Measurements from ENCODE around the gene STC2.

The STC2 gene

GRCh38 chr5:173311818-173312585, 16.2 kb downstream of the STC2 start:
- DNase-seq = no peak

DNA sequence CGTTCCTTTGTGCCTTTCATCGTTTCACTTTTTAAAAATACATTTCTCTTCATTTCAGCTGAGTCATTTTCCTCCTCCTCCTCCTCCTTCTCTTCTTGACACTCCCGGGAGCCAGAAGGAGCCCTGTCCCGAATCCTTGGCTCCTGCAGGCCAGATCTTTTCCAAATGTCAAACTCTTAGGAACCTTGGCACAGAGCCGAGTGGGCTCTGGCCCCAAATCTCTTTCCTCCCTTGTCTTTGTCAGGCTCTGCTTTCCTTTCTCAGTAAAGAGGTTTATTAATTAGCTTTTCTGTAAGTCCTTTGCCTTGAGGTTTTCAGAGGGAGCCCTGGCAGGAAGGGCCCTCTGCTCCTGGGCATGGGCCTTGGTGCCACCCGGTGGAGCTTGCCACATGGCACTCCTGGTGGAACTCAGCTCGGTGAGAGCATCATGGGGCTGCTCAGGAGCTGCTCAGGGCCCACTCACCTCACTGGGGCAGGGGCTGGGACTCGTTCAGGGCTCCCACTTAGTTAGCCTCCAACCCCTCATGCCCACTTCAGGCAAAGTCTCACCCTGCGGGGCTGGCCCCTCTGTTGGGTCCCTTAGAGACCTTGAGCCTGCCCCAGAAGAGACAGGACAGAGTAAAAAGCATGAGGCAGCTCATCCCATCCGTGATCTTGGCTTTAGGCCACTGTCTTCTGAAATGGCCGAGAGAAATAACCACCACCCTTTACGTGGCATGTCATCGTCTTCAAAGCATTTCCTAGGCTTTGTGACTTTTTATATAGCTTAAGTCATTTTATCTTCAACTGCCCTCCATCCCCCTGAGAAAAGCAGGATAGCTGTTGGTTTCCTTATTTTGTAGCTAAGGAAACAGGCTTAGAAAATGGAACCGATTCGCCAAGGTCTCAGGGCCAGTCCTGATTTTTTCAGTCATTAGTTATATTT, 17.1 kb downstream of the STC2 start:
- DNase-seq = no peak

DNA sequence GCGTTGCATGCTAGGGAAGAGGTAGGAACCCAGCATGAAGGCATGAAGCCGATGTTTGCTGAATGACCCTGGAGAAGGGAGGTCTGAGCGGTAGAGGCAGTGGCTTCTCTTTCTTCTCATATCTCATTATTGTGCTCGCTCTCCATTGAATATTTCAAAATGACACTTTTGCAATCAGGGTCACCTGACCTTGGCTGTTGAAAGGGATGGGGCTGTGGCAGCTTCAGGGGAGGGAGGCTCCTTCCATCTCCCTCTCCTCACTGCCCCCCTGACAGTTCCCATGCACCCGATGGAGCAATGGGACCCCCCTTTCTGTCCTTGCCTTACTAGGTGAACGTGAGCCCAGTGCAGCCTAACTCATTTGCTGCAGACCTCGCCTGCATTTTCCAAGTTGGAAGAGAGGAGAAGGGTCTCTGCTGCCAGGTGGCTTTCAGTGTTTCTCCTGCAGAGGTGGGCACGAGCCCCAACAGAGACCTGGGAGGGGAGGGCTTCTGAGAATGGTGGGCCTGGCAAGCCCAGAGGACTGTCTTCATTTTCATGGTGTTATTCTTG, 17.9 kb downstream of the STC2 start:
- no peak for DNase-seq

GRCh38 chr5:173309731-173310130, 18.5 kb downstream of the STC2 start:
- no peak for DNase-seq

GRCh38 chr5:173308226-173308625, 20.0 kb downstream of the STC2 start:
- DNase-seq = no peak

DNA sequence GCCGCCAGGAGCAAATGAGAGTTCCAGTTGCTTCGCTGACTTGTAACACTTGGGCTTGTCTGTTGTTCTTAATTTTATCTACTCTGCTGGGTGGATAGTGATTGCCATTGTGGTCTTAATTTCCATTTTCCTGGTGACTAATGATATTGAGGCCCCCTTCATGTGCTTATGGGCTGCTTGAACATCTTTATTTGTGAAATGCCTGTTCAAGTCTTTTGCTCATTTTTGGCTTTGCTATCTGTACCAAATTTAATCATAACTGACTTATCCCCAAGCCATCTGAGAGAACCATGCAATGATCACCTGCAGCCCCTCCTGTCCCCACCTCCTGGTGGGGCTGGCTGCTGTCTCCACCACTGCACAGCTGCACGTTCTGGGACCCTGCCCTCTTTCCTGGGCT, 20.5 kb downstream of the STC2 start:
- DNase-seq = no peak

GRCh38 chr5:173306695-173307094, 21.5 kb downstream of the STC2 start:
- DNase-seq = no peak

DNA sequence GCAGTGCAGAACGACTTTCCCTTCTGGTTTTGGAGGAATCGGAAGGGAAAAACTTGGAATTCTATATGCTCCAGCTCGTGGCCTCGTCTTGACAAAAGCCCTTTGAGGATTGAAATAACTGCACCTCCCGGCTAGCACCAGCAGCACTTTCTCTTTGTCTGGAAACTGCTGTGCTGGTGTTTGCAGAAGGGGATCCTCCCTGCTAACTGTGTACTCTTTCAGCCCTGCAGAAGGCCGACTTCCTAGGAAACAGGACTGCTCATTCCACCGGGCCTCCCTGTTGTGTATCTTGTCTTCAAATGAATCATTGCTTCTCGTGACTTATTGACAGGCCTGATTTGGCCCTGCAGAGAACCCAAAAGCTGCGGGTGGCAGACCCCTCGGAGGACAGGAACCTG, 23.6 kb downstream of the STC2 start:
- DNase-seq = no peak

DNA sequence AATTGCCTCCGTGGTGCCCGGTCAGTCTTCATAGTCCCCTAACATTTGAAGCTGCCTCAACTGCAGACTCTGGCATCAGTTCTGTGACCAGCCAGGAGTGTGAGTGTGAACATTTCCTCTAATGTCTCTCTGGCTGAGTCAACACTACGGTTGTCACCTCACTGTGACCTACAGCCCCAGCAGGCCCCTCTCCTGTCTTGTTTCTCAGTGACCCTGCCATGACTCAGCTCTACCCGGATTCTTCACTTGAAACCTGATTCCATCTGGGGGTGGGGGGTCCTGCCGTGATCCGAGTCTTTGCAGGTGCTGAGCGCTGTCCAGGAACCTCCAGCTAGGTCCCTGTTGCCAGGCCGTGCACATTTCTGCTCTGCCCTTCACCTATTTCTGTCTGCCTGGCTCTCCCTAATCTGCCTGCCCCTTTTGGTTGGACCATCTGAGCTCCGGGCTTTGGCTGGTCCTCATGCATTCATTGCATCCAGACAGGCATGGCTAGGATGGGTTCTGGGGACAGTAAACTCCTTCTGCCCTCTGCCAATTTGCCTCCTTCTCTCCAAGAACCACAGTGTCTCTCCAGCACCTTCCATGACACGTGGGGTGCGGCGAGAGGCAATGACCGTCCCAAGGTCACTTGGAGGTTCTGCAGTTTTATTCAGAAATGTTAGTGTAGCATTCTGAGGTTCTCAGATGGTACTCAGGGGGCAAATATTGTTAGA, 24.2 kb downstream of the STC2 start:
- DNase-seq = no peak

DNA sequence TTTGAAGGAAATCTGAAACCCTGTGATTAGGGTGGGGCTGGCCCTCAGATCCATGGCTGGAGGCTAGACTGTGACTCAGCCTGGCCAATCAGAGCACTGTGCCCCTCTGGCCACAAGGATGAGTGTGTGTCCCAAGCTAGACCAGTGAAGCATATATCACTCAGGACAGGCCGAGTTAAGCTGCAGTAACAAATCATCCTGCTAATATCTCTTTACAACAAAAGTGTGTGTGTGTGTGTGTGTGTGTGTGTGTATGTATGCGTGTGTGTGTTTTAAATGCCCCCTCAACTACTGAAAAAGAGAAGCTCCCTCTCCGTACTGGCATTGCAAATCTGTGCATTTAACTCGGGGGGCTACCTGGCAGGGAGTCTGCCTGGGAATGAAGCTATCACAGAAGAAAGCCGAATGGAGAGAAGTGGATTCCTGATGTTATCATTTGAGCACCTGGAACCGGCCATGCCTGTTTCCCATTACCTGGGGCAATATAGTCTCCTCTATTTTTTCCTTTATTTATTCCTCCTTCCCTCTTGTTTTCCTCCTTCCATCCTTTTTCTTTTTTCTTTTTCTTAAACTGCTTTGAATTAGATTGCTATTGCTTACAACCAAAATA, 25.6 kb downstream of the STC2 start:
- no peak for DNase-seq

- DNase-seq = no peak
These were observed 26.3 kb downstream of the STC2 start for GRCh38 chr5:173301695-173302545.

- DNase-seq = no peak
These were observed 27.7 kb downstream of the STC2 start for GRCh38 chr5:173300389-173301047.

DNA sequence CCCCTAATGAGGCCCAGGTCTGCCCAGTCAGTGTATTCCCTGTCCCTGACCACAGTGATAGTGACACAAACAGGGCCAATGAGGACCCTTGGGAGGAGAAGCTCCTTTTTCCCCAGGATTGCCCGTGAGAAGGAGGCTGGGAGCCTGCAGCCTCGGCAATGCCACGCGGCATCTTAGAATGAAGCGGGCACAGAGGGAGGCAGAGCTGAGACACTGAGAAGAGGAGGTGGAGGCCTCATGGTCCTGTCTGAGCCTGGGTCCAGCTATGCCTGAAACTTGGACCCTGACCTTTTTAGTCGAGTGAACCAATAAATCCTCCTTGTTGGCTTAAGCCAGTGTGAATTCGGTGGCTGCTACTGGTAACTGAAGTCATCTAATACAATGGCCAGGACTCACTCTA, 28.4 kb downstream of the STC2 start:
- DNase-seq = no peak

DNA sequence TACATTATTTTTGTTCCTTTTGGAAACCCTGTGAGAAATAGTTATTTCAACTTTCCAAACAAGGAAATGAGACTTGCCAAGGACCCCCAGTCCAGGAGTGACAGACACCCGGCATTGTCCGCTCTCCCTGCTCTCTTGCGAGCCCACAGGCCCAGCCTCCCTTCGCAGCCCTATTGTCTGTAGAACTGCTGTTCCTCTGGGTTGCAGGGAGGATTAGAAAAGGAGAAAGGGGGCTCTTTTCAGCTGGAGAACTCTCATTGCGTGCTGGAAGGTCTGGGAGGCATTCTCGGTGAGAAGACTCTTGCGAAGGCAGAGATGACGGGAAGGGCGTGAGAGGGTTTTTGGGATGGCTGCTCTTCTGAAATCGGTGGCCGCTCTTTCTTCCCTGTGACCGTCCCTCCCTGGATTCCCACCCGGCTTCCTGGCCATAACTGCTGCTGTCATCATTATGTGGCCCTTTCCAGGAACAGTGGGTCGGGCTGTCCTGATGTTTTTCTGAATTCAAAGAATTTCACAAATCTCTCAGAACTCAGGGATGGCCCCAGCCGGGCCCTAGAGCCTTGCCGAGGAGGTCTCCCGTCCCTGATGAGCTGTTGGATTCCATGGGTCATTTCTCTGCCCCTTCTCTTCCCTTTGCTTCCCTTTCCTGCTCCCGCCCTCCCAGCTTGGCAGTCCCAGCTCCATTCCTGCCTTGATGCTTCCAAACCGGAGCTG, 29.8 kb downstream of the STC2 start:
- DNase-seq = no peak

- no peak for DNase-seq
These were observed 30.4 kb downstream of the STC2 start for GRCh38 chr5:173297813-173298212.

- no peak for DNase-seq
These were observed 31.2 kb downstream of the STC2 start for GRCh38 chr5:173296737-173297676.

- no peak for DNase-seq
These were observed 32.4 kb downstream of the STC2 start for GRCh38 chr5:173295796-173296195.

- no peak for DNase-seq
These were observed 33.4 kb downstream of the STC2 start for GRCh38 chr5:173294673-173295320.

Data from activated naive CD4-positive, alpha-beta T cell (primary cell).